Smooth muscle cell of the brain vasculature (primary cell): Measurements from ENCODE around the gene NEO1.

Experiments used
- DNase-seq: peaks from one replicate; pipeline ENCODE4 v3.0.0-alpha.2; 2012; ENCODE audit warnings: low read depth, low spot score

NEO1 gene

DNA sequence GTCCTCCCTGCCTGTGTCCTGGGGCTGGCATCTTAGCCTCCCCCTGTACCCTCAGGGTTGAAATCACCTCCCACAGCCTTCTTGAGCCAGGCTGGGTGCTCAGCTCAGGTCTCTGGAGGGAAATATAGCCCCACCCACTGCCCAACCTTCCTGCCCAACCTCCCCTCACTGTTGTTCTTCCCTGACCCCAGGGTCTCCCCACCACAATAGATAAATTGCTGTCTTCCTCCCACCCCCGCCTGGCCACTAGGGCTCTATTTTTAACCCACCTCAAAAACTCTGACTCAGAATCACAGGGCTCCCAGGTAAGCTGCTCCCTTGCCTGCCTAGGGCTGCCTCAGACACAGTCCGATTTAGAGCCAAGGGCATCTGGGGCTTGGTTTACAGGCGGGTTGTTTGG lies 301.5 kb downstream of the NEO1 start:
- DNase-seq, result no peak

DNA sequence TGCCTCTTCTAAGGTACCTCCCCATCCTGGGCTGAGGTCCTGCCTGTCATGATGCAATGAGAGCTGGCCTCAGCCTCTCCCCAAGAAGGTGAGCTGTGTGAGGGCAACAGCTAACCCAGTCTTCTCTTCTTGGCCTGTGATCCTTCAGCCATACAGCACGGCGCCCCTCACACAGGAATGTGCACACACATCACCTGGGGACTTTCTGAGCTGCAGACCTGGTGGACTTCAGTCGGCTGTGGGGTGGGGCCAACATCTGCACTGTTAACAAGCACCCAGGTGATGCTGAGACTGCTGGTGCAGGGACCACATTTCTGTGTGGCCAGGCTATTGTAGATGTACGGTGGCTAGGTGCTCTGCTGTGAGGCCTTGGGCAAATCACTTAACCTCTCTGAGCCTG lies 302.0 kb downstream of the NEO1 start:
- DNase-seq, result no peak
